WTC11 (cell line): ENCODE measurements around the gene IER2. TPM values are rescaled to one million over a fixed set of nuclear protein-coding genes. Genes with fewer than 3 reads are reported as not detected.

ENCODE experiments used
- ATAC-seq: fragments of 200-7000 bp; cut with Tn5 transposase; 2 replicates; pipeline ENCODE4 v1.10.0; 2021; ENCODE audit warnings: mild to moderate bottlenecking, moderate library complexity
- CTCF ChIA-PET: fragments of 300-600 bp; sonication (Branson Sonifier 250); formaldehyde crosslinking; loops from one replicate; lab custom pipeline; 2021; ENCODE audit warnings: antibody characterized with exemption; lab: Charles Lee
- POLR2A ChIA-PET: fragments of 350-600 bp; sonication (Branson Sonifier 250); formaldehyde crosslinking; loops from one replicate; lab custom pipeline; 2021; ENCODE audit warnings: antibody characterized with exemption; lab: Charles Lee
- DNase-seq: peaks from one replicate; pipeline ENCODE4 v3.0.0; 2021; ENCODE audit warnings: low spot score
- H3K27ac Mint-ChIP-seq: 2 replicates; pipeline ENCODE4 v1.8.0; 2021; ENCODE audit warnings: mixed read lengths
- H3K27me3 Mint-ChIP-seq: 2 replicates; pipeline ENCODE4 v1.8.0; 2021; ENCODE audit warnings: low read depth, mild to moderate bottlenecking, moderate library complexity, mixed read lengths
- H3K36me3 Mint-ChIP-seq: 2 replicates; pipeline ENCODE4 v1.8.0; 2021; ENCODE audit warnings: mixed read lengths
- H3K4me1 Mint-ChIP-seq: 2 replicates; pipeline ENCODE4 v1.8.0; 2022; ENCODE audit warnings: mixed read lengths
- H3K4me3 Mint-ChIP-seq: 2 replicates; pipeline ENCODE4 v1.8.0; 2021; ENCODE audit warnings: mild to moderate bottlenecking, moderate library complexity, mixed read lengths
- H3K9me3 Mint-ChIP-seq: 2 replicates; pipeline ENCODE4 v1.8.0; 2021; ENCODE audit warnings: mixed read lengths
- EMX1 ChIP-seq: fragments of 250-450 bp; sonication (Bioruptor Pico); IDR thresholded peaks from 2 replicates; pipeline ENCODE4 v1.8.0; 2021; ENCODE audit warnings: mild to moderate bottlenecking
- ERG ChIP-seq: fragments of 250-450 bp; sonication (Bioruptor Pico); IDR thresholded peaks from 2 replicates; pipeline ENCODE4 v1.8.0; 2021; ENCODE audit warnings: mild to moderate bottlenecking
- FOXK1 ChIP-seq: sonication (generic); formaldehyde crosslinking; IDR thresholded peaks from 2 replicates; pipeline ENCODE4 v1.8.0; 2022; ENCODE audit warnings: mild to moderate bottlenecking, moderate library complexity, missing genetic modification reagents
- GTF2I ChIP-seq: fragments of 250-450 bp; sonication (Bioruptor Pico); conservative IDR thresholded peaks from 2 replicates; pipeline ENCODE4 v1.4.0; 2021; ENCODE audit warnings: mild to moderate bottlenecking
- KAT7 ChIP-seq: sonication (generic); formaldehyde crosslinking; IDR thresholded peaks from 2 replicates; pipeline ENCODE4 v1.8.1; 2023; ENCODE audit warnings: missing genetic modification reagents, mild to moderate bottlenecking, borderline replicate concordance
- MYBL2 ChIP-seq: sonication (generic); formaldehyde crosslinking; IDR thresholded peaks from 2 replicates; pipeline ENCODE4 v1.8.1; 2023; ENCODE audit warnings: mild to moderate bottlenecking, moderate library complexity, missing genetic modification reagents
- NR1H2 ChIP-seq: sonication (generic); formaldehyde crosslinking; IDR thresholded peaks from 2 replicates; pipeline ENCODE4 v1.9.0; 2021; ENCODE audit warnings: mild to moderate bottlenecking, moderate library complexity, missing genetic modification reagents
- NR2C2 ChIP-seq: sonication (generic); formaldehyde crosslinking; IDR thresholded peaks from 2 replicates; pipeline ENCODE4 v1.8.0; 2022; ENCODE audit warnings: mild to moderate bottlenecking, missing genetic modification reagents
- NR3C1 ChIP-seq: sonication (generic); formaldehyde crosslinking; conservative IDR thresholded peaks from 2 replicates; pipeline ENCODE4 v1.8.1; 2023; ENCODE audit warnings: low read depth, mild to moderate bottlenecking, missing genetic modification reagents
- PRDM15 ChIP-seq: sonication (generic); formaldehyde crosslinking; IDR thresholded peaks from 2 replicates; pipeline ENCODE4 v1.8.0; 2022; ENCODE audit warnings: missing genetic modification reagents
- PREB ChIP-seq: sonication (generic); formaldehyde crosslinking; IDR thresholded peaks from 2 replicates; pipeline ENCODE4 v1.8.1; 2022; ENCODE audit warnings: mild to moderate bottlenecking, missing genetic modification reagents, moderate library complexity, borderline replicate concordance
- TCF7 ChIP-seq: sonication (generic); formaldehyde crosslinking; IDR thresholded peaks from 2 replicates; pipeline ENCODE4 v1.8.0; 2022; ENCODE audit warnings: mild to moderate bottlenecking, low read depth, missing genetic modification reagents, moderate library complexity
- ZNF121 ChIP-seq: sonication (generic); formaldehyde crosslinking; IDR thresholded peaks from 2 replicates; pipeline ENCODE4 v1.8.0; 2023; ENCODE audit warnings: missing genetic modification reagents
- ZNF281 ChIP-seq: sonication (generic); formaldehyde crosslinking; IDR thresholded peaks from 2 replicates; pipeline ENCODE4 v1.8.0; 2023; ENCODE audit warnings: mild to moderate bottlenecking, missing genetic modification reagents
- total RNA-seq: library from RNA; stranded (reverse); gene quantifications from 3 replicates; pipeline ENCODE4 v1.2.3, GENCODE V29; 2021

Gene IER2
- total RNA-seq, 1 experiment from 2014 or later, result 138 TPM

- TF ChIP-seq PRDM15 (peak; percentile 91), FOXK1 (CRISPR knock-in tag) (no peak), KAT7 (0 out of 2 replicates have a peak, but pooled peaks have one; percentile 31), ZNF281 (CRISPR knock-in tag) (peak; percentile 12; the same call in 1 of the 2 replicates), ZNF121 (CRISPR knock-in tag) (no peak), NR1H2 (CRISPR knock-in tag) (no peak), MYBL2 (CRISPR knock-in tag) (no peak)
Observed at GRCh38 chr19:13149628-13150186, 504 bp upstream of the IER2 start (continued).

- no peak for ATAC-seq
- H3K27ac Mint-ChIP-seq, result peak overlapping the region; percentile 99
- no peak for DNase-seq
- H3K36me3 Mint-ChIP-seq, result peaks cover 20% of the 10 kb centered on the region
- H3K4me3 Mint-ChIP-seq, result peak overlapping the region; percentile 99
- H3K27me3 Mint-ChIP-seq, result peaks cover 7% of the 10 kb centered on the region; the same call in 1 of the 2 replicates
- no peaks in the 10 kb centered on the region for H3K9me3 Mint-ChIP-seq
- POLR2A ChIA-PET, result interaction anchor here (0.6 to 2.5 kb wide), 4 partner anchors 13 to 44 kb away, joined by 3 to 29 read pairs (median 14); partner anchors contain the start of gene NACC1
- 0 out of 2 replicates have a peak, but pooled peaks have one; percentile 20 for TF ChIP-seq EMX1 (CRISPR knock-in tag)
- TF ChIP-seq NR2C2 (CRISPR knock-in tag), result no peak
- TF ChIP-seq TCF7 (CRISPR knock-in tag), result no peak
- TF ChIP-seq PREB (CRISPR knock-in tag), result no peak
- TF ChIP-seq ERG (CRISPR knock-in tag), result 0 out of 2 replicates have a peak, but pooled peaks have one; percentile 13
- TF ChIP-seq GTF2I (CRISPR knock-in tag), result no peak
- no peak for TF ChIP-seq NR3C1 (CRISPR knock-in tag)
- no peak for TF ChIP-seq ZNF121 (CRISPR knock-in tag)
- CTCF ChIA-PET, result interaction anchor here (1.1 to 2.5 kb wide), 10 partner anchors 10 to 55 kb away, joined by 3 to 31 read pairs (median 6); partner anchors contain the start of gene NACC1
- peaks cover 13% of the 10 kb centered on the region for H3K4me1 Mint-ChIP-seq
Observed at GRCh38 chr19:13150931-13151604, 857 bp downstream of the IER2 start.
